GM08714 (cell line): Measurements from ENCODE around the gene BRSK2.

Source experiments
- H3K4me3 ChIP-seq: fragments of 200-500 bp; sonication (Bioruptor generic); 2 replicates; pipeline ENCODE4 v1.5.1; 2014; ENCODE audit warnings: mild to moderate bottlenecking, low read length, inconsistent platforms
- ZNF274 ChIP-seq: IDR thresholded peaks from 2 replicates; pipeline ENCODE4 v1.6.1; 2012; ENCODE audit warnings: mild to moderate bottlenecking, low read depth, low read length

The BRSK2 gene

DNA sequence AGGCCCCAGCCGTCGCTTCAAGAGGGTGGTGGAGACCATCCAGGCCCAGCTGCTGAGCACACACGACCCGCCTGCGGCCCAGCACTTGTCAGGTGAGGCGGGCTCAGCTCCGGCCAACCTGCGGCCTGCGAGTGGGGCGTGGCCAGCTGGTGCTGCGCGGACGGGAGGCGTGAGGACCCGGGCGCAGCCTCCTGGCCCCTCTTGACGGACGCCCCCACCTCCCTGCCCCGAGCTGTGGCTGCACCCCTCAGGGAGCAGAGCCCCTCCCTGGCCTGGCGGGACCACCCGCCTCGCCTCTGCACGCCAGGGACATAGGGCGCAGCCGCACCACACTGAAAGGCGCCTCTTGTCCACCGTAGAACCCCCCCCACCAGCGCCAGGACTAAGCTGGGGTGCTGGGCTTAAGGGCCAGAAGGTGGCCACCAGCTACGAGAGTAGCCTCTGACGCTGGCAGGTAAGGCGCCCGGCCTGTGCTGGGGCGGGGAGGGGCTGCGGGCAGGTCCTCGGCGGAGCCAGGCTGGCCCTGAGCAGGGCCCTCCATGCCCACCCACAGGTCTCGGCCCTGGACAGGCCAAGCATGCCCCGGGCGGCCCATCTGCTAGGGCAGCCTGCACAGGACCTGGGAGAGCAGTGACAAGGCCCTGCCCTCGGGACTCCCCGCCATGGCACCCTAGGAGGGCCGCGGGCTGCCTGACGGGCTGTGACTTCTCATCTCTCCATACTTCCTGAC is 67.0 kb downstream of the BRSK2 start:
- H3K4me3 ChIP-seq = no peak overlapping the region
- no peak for TF ChIP-seq ZNF274

GRCh38 chr11:1457326-1457680 is 67.6 kb downstream of the BRSK2 start:
- TF ChIP-seq ZNF274 = no peak
- no peak overlapping the region for H3K4me3 ChIP-seq

DNA sequence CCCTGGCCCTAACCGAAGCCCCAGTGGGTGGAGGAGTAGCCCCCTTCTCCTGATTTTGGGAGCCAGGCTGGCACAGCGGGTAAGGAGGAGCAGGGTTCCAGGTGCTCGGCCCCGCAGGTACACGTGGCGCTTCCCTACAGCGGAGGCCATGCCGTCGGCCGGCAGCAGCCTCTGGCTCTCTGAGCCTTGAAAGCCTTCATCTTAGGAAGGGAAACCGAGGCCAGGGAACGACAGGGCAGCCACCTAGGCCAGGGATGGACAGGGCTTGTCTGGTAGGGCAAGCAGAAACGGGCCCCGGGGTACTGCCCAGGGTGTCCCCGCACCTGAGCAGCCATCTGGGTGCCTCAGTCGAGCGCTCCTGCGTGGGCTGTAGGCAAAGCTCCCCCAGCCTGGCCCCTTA is 68.1 kb downstream of the BRSK2 start:
- TF ChIP-seq ZNF274 = no peak
- no peak overlapping the region for H3K4me3 ChIP-seq

DNA sequence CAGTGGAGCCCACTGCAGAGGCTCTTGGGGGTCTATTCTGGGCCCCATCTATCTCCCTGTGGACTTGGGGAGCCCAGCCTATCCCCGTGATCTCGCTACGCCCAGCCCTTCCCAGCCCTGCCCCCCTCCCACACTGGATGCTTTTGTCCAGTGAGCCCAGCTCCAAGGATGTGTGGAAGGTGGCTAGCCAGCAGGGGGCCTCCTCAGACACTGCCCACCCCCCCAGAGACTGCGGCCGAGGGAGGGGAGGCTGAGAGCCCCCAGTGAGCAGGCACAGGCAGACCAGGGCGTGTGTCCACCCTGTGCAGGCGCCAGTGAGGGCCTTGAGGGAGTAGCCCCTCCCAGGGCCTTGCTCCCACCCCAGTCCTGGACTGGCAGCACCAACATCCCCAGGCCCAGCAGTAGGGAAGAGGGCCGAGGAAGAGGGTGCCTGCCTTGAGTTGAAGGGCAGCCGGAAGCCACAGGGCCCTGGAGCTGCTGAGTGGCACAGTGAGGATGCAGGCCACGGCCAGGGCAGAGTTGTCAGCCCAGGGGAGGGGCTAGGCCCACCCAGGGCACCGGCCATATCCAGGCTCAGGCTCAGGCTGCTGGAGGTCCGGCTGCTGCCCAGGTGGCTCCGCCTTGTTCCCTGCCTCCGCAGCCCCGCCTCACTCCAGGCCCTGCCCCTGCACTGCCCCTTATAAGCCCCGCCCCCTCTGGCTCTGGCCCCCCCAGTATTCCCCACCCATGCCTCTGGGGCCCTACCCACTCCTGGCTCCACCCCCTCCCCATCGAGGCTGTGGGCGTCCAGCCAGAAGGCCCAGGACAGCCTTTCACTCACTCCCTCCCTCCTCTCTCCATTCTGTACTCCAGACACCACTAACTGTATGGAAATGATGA is 68.8 kb downstream of the BRSK2 start:
- no peak for TF ChIP-seq ZNF274
- H3K4me3 ChIP-seq = no peak overlapping the region

DNA sequence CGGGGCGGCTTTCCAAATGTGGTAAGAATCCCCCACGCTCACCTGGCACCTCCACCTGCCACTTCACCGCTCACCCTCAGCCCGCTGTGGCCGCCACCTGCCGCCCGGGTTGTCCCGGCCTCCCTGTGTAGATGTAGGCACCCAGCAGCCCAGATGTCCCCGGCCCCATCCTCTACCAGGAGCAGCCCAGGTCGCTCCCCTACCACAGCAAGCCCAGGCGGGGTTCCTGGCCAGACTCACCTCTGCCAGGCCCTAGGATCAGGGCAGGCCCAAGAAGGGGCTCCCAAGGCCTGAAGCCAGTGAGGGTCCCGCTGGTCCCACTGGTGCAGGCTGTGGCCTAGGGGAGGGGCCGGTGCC is 69.5 kb downstream of the BRSK2 start:
- no peak overlapping the region for H3K4me3 ChIP-seq
- TF ChIP-seq ZNF274 = no peak

DNA sequence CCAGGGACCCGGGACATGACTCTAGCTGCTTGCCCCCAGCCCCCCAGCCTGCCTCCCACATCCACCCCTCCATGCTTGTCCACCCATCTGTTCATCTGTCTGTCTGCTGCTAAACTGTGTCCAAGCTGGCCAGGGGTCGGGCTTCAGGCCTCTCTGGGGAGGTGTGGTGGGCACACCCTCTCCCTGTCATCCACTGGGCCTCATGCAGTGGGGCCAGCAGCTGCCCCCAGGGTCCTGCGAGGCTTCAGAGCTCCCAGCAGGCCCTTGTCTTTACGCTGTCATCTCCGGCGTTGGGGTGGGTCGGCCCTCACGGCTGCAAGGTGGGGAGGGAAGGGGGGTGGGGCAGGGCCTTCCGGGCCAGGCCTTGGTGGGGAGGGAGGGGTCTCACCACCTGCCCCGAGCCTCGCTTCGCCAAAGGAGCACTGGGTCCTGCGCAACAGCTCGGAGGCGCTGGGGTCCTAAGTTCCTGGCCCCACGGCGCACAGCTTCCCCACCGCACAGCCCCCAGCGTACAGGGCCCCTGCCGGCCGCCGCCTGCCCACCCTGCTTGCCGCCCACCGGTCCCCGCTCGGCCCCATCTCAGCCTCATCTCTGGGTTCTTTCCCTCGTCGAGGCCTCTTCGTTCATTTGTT is 70.1 kb downstream of the BRSK2 start:
- no peak overlapping the region for H3K4me3 ChIP-seq
- no peak for TF ChIP-seq ZNF274

GRCh38 chr11:1460396-1460985 is 70.8 kb downstream of the BRSK2 start:
- H3K4me3 ChIP-seq = no peak overlapping the region
- TF ChIP-seq ZNF274 = no peak

DNA sequence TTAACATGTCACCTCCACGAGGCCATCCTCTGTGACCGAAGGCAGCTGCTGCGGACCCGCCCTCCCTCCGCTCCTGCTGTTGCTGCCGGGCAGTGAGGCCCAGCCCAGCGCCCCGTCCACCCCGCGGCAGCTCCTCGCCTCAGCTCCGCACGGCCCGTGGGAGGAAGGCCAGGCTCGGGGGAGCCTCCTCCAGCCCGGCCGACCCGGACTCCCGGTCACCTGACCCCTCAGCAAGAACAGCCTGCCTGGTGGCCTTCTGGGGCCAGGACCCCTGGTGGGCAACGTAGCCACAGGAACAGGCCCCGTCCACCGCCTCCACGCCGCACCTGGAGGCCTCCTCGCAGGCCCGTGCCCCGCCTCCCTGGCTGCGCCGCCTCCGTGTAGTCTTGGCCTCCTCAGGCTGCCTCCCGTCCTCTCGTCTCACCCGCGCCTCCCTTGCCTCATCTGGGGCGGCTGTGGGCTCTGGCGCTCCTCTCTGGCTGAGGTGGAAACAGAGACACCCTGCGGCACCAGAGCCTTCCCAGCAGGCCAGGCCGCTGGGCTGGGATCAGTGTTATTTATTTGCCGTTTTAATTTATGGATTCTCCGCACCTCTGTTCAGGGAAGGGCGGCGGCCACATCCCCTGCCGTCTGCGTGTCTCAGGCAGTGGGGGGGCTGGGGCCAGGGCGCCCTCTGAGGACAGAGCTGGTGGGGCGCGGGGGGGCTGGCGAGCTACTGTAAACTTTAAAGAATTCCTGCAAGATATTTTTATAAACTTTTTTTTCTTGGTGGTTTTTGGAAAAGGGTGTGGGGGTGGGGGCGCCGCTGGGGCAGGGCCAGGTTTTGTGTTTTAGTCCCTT is 71.5 kb downstream of the BRSK2 start:
- no peak overlapping the region for H3K4me3 ChIP-seq
- no peak for TF ChIP-seq ZNF274

GRCh38 chr11:1461826-1462697 is 72.3 kb downstream of the BRSK2 start:
- no peak for TF ChIP-seq ZNF274
- no peak overlapping the region for H3K4me3 ChIP-seq

- H3K4me3 ChIP-seq = no peak overlapping the region
- TF ChIP-seq ZNF274 = no peak
Measured at GRCh38 chr11:1462698-1462975, 72.9 kb downstream of the BRSK2 start.

- TF ChIP-seq ZNF274 = no peak
- no peak overlapping the region for H3K4me3 ChIP-seq
Measured at GRCh38 chr11:1463056-1463455, 73.3 kb downstream of the BRSK2 start.

DNA sequence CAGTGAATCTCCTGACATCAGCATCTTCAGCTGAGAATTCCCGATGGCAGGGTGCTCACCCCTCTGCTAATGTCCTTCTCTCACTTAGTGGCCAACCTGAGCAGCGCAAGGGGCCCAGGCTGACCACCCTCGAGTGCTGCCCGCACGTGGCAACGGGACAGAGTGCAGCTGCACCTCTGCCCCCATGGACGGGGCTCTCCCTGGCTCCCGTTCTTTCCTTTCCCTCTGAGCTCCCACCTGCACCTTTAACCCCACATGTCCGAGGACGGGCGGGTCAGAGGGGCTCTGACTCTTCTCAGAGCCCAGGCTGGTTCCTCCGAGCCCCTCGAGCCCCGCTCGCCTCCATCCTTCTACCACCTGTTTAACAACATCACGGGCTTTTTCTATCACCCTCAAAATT is 77.0 kb downstream of the BRSK2 start:
- no peak for TF ChIP-seq ZNF274

DNA sequence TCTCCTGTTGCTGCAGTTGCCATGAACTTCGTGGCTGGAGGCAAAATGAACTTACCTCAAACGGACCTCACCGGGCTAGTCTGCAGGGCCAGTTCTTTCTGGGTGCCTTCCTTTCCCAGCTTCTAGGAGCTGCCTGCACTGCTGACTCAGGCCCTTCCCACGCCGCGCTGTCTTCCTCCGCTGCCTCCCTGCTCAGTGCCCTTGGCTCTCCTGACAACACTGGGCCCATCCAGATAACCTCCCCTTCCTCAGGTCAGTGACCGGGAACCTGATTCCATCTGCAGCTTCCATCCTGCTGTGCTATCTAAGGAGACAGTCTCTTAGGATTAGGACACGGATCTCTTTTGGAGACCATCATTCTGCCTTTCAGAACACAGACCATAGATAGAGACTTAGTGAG is 77.5 kb downstream of the BRSK2 start:
- no peak overlapping the region for H3K4me3 ChIP-seq
- no peak for TF ChIP-seq ZNF274

More for the DNA sequence above, 77.0 kb downstream of the BRSK2 start:
- H3K4me3 ChIP-seq = no peak overlapping the region

GRCh38 chr11:1468002-1468401 is 78.3 kb downstream of the BRSK2 start:
- no peak for TF ChIP-seq ZNF274

More at GRCh38 chr11:1468002-1468401, 78.3 kb downstream of the BRSK2 start:
- H3K4me3 ChIP-seq = no peak overlapping the region
